Measurements from ENCODE around the gene RANBP10. TPM values are rescaled to one million over a fixed set of nuclear protein-coding genes. Genes with fewer than 3 reads are reported as not detected.

The RANBP10 gene
- total RNA-seq, 2 experiments from 2014 or later = 23.2 to 24.3 TPM

DNA sequence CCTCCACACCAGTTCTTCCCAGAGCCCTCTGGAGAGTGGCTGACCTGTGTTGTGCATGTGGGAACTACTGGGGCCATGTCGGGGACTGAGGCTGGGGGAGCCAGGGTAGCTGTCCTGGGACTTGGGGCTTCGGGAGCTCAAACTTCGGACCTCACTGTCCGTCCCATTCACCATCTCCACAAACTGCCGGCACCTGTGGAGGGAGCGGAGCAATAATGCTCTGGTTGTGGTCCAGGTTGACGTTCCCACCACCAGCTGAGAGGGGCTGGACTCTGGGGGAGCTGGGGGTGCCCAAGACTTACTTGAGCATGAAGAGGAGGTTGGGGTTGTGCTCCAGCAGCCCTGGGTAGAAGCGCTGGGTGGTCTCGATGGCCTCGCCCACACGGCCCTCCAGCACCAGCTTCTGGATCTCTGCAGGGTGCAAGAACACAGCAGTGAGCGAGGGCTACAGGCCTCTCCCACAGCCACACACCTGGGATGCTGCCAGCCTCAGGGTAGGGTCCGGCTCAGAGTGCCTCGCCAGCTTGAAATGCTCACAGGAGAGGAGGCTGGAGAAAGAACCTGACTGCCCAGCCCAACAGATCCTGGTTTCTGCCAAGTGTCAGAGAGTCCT is 76.6 kb downstream of the RANBP10 start:
- Mint-ChIP-seq H3K4me1 (no peaks in the 10 kb centered on the region), H3K36me3 (ENCODE audit: low read depth) (peaks cover 29% of the 10 kb centered on the region), H3K27me3 (no peaks in the 10 kb centered on the region), H3K9me3 (no peaks in the 10 kb centered on the region), H3K27ac (no peak overlapping the region), H3K4me3 (no peak overlapping the region)
- ChIA-PET POLR2A (interaction anchor here (1.5 kb wide), 1 partner anchor 10 kb away, joined by 10 read pairs; the partner anchor contains the start of gene GFOD2), CTCF (no interaction called here)
- no peak for DNase-seq

DNA sequence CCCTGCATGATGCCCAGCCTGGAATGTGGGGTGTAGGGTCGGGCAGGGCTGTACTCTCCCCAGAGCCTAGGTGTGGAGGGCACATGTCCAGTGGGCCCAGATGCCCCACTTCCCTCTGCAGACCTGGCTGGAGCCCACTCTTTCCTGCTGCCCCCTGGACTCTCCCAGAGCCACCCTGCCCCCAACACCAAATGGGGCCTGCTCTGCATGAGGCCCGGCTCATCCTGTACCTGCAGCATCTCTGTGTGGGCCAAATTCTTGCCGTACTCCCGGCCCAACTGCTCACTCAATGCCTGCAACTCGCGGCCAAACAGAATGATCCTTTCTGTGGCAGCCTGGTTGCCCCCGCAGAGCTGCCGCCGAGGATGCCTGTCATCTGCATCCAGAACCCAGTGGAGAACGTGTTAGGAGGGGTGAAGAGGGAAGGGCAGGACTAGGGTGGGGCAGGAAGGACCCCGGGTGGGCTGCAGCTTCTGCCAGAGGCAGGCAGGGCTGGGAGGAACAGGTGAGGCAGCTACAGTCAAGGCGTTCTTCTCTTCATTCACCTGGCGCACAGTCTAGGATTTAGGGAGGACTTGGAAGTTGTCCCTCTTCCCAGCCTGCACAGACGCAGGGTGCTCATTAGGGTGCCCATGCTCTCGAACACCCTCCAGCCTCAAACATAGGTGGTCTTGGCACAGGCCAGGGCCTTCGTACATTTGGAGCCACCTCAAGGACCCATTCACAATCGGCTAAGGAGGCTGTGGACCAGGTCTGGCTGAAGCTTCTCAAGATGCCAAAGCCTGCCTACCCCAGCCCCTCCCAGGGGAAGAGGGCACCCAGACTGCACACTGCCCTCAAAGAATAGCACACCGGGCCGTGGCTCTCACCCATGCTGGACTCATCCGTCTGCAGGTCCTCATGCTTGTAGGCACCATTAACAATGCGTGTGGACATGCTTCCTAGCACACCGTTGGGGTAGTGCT is 78.6 kb downstream of the RANBP10 start:
- Mint-ChIP-seq H3K36me3 (ENCODE audit: low read depth) (peaks cover 33% of the 10 kb centered on the region), H3K27ac (no peak overlapping the region), H3K9me3 (no peaks in the 10 kb centered on the region), H3K4me1 (no peaks in the 10 kb centered on the region), H3K27me3 (no peaks in the 10 kb centered on the region), H3K4me3 (no peak overlapping the region)
- DNase-seq = no peak
- POLR2A ChIA-PET = interaction anchor here (1.5 kb wide), 1 partner anchor 8 kb away, joined by 10 read pairs; the partner anchor contains the start of gene GFOD2
- CTCF ChIA-PET = interaction anchor here (0.9 kb wide), 1 partner anchor 42 kb away, joined by 3 read pairs; no protein-coding TSS in a partner anchor

DNA sequence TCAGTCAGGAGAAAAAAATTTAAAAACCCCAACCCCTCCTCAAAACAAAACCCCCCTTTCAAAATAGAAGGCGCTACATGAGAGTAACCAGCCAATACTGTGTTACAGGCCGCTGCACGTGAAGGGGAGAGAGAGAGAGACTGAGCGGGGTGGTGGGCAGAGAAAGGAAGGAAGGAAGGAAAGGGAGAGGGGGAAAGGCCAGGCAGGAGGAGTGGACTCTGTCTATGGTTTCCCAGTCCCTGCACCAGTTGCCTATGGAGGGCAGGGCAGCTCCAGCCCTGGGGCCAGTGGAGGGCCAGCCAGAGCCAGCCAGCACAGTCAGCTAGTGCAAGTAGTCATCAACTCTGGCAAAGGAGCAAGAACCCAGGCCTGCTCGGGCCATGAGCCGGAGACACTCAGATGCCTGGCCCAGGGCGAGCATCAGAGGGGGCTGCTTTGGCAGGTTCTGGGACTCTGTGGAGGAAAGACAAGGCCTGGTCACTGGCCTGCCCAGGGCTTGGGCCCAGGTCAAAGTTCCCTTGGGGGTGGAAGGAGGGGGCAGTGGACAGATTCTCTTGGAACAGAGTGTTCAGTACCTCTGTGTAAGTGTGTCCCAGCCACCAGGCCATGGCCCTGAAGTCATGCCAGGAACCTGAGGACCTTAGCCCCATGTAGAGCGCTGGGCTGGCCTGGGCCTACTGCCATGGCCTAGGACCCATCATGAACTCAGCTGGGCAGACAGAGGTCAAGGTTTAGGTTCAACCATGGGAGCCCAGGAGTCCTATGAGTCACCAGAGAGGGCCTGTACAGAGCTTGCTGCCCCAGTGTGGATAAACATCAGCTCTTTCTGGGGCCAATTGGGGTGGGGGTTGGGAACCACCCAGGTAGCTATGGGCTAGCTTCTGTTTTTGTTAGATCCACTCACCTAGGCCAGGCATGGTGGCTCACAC is 80.0 kb downstream of the RANBP10 start:
- POLR2A ChIA-PET = interaction anchor here (0.7 kb wide), 1 partner anchor 28 kb away, joined by 3 read pairs; no protein-coding TSS in a partner anchor
- DNase-seq = no peak
- H3K27me3 Mint-ChIP-seq = no peaks in the 10 kb centered on the region
- peaks cover 33% of the 10 kb centered on the region for H3K36me3 Mint-ChIP-seq (ENCODE audit: low read depth)
- H3K27ac Mint-ChIP-seq = no peak overlapping the region
- H3K4me1 Mint-ChIP-seq = no peaks in the 10 kb centered on the region
- no peaks in the 10 kb centered on the region for H3K9me3 Mint-ChIP-seq
- H3K4me3 Mint-ChIP-seq = no peak overlapping the region
- CTCF ChIA-PET = no interaction called here

DNA sequence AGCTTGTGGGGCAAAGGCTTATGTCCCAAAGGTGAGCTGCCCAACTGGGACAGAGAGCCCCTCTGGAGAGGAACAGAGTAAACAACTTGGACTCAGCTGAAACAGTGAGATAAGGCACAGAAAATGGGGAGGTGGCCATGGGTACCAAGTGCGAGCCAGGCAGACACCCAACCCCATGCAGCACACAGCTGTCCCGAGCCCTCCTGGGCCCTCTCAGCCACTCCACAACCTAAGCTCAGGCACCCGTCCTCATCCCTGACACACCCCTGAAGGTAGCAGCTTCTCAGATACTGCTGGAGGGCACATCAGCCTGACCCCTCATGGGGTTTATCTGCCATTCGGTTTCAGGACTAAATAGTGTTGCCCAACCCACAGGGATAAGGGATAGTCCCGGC is 82.5 kb downstream of the RANBP10 start:
- H3K27me3 Mint-ChIP-seq = no peaks in the 10 kb centered on the region
- no peak for DNase-seq
- H3K4me1 Mint-ChIP-seq = peaks cover 18% of the 10 kb centered on the region
- no peaks in the 10 kb centered on the region for H3K9me3 Mint-ChIP-seq
- no peak overlapping the region for H3K4me3 Mint-ChIP-seq
- H3K36me3 Mint-ChIP-seq (ENCODE audit: low read depth) = peaks cover 13% of the 10 kb centered on the region
- H3K27ac Mint-ChIP-seq = no peak overlapping the region
- CTCF ChIA-PET = interaction anchor here (0.5 kb wide), 1 partner anchor 23 kb away, joined by 3 read pairs; no protein-coding TSS in a partner anchor
- POLR2A ChIA-PET = no interaction called here

DNA sequence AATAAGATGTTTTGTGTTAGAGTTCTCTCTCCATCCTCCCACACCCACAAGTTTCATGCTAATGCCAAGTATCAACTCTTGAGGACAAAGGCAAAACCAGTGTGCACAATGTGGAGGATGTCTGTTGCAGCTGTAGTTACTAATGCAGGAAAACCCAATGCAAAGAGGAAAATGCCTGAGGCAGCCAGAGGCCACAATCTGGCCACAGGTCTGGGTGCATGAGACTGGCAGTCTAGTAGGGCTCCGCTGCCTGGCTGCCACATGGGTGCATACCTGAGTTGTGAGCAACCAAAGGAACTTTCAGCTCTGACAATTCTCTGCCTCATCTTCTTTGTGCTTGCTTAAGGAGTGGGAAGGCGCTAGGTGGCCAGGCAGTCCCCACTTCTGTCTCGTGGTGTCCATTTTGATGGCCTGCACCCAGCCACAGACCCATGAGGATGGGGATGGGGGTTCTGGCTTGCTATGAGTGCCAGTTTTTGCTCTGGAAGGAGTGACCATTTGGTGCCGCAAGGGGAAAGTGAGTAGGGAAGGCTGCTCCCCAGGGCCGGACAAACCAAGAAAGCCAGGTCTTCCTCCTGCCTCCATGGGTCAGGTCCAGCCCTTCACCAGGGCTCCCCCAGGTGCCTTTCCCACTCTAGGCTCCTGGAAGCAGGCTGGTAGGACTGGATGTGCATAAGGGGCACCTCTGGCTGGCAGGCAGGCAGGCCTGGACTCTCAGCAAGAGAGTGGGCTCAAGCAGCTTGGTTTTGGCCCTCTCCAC is 83.0 kb downstream of the RANBP10 start:
- H3K36me3 Mint-ChIP-seq (ENCODE audit: low read depth) = peaks cover 9% of the 10 kb centered on the region
- ChIA-PET CTCF (no interaction called here), POLR2A (no interaction called here)
- no peak for DNase-seq
- no peak overlapping the region for H3K4me3 Mint-ChIP-seq
- H3K9me3 Mint-ChIP-seq = no peaks in the 10 kb centered on the region
- H3K27me3 Mint-ChIP-seq = no peaks in the 10 kb centered on the region
- peaks cover 22% of the 10 kb centered on the region for H3K4me1 Mint-ChIP-seq
- no peak overlapping the region for H3K27ac Mint-ChIP-seq

DNA sequence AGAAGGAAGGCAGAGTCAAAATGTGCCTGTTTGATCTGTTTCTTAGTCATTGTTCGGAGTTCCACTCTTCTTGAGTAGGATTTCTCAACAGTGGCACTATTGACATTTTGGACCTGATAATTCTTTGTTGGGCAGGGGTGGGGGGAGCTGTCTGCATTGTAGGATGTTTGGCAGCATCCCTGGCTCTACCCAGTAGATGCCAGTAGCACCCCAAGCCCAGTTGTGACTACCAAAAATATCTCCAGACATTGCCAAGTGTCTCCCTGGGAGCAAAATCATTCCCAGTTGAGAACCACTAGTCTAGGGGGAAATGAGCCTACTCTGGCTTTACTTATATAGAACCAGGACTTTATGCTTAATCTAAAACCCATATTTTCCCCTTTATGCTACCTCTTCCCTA is 86.1 kb downstream of the RANBP10 start:
- ChIA-PET POLR2A (interaction anchor here (1.0 to 2.3 kb wide), 13 partner anchors 9 to 215 kb away, joined by 3 to 17 read pairs (median 5); partner anchors contain the start of genes NUTF2, RANBP10 and TSNAXIP1), CTCF (interaction anchor here (0.6 to 2.5 kb wide), 6 partner anchors 16 to 244 kb away, joined by 3 to 17 read pairs (median 4); no protein-coding TSS in a partner anchor)

DNA sequence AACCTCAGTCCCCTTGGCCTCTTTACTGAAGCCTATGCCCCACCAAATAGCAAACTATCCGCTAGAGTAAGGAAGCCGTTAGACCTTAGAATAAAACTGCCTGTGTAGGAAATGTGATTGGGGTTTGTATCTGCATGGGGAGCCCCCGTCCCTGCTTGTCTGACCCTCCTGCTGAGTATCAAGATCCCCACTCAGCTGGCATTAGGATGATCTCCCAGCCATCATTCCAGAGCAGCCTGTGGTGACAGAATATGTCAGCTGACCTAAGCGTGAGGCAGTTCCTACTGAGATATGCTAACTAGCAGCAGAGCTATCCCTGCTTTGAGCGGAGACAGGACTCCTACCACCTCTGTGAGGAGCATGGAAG is 86.6 kb downstream of the RANBP10 start:
- no peaks in the 10 kb centered on the region for H3K27me3 Mint-ChIP-seq
- CTCF ChIA-PET = interaction anchor here (0.6 to 2.5 kb wide), 17 partner anchors 14 to 244 kb away, joined by 3 to 17 read pairs (median 4); partner anchors contain the start of genes ATP6V0D1, RANBP10 and TSNAXIP1
- POLR2A ChIA-PET = interaction anchor here (0.7 to 2.3 kb wide), 27 partner anchors 9 to 350 kb away, joined by 3 to 17 read pairs (median 4); partner anchors contain the start of genes ACD, C16orf86, CTCF and ENKD1
- peaks cover 9% of the 10 kb centered on the region for H3K36me3 Mint-ChIP-seq (ENCODE audit: low read depth)
- H3K27ac Mint-ChIP-seq = peak overlapping the region; percentile 96
- H3K4me1 Mint-ChIP-seq = peaks cover 44% of the 10 kb centered on the region
- peak; percentile 37 for DNase-seq
- H3K9me3 Mint-ChIP-seq = no peaks in the 10 kb centered on the region
- peak overlapping the region; percentile 98 for H3K4me3 Mint-ChIP-seq

More for the DNA sequence above, 86.1 kb downstream of the RANBP10 start:
- peak overlapping the region; percentile 96 for H3K27ac Mint-ChIP-seq
- no peaks in the 10 kb centered on the region for H3K27me3 Mint-ChIP-seq
- H3K36me3 Mint-ChIP-seq (ENCODE audit: low read depth) = peaks cover 9% of the 10 kb centered on the region
- H3K9me3 Mint-ChIP-seq = no peaks in the 10 kb centered on the region
- no peak for DNase-seq
- H3K4me1 Mint-ChIP-seq = peaks cover 44% of the 10 kb centered on the region
- H3K4me3 Mint-ChIP-seq = peak overlapping the region; percentile 98

DNA sequence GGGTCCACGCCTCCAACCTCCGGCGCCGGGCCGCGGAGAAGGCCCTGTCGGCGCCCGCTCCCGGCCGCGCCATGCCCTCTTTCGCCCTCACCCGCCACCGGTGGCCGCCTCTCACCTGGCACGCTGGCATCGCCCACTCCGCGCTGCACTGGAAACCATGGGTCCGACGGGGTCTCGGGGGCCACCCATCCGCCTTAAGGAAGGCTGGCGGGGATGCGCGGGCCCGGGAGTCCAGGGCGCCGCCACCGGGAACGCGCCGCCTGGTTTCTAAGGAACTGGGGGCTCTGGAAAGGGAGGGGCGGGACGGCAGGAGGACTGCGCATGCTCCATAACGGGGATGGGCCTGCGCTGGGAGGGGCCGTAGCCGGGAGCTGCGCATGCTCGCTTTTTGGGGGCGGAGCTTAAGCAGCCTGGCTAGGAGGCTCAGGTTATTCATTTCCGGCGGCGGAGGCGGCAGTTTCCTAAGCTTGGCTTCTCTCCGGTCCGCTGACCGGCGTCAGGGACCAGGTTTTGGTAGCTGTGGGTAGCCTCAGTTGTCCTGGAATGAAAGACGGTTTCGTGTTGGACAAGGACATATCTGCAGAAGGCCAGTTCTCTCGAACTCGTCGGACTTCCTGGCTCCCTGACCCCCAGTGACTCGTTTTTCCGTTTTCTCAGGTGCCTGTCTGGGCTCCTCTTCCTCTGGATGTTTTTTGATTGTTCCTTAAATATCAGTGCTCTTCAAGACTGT is 87.1 kb downstream of the RANBP10 start, which contains the start of gene GFOD2:
GFOD2 (minus strand) TSS at position 269 of the 730 bp plus-strand sequence. CDS start 33,601 bp downstream, outside the sequence.
- no peaks in the 10 kb centered on the region for H3K9me3 Mint-ChIP-seq
- peak; percentile 98 for DNase-seq
- H3K27ac Mint-ChIP-seq = peak within 1 kb of the TSS; percentile 96
- peaks cover 44% of the 10 kb centered on the region for H3K4me1 Mint-ChIP-seq
- ChIA-PET POLR2A (interaction anchor here (0.6 to 2.3 kb wide), 32 partner anchors 10 to 351 kb away, joined by 3 to 17 read pairs (median 4); partner anchors contain the start of genes ACD, C16orf86, CARMIL2 and CTCF), CTCF (interaction anchor here (0.6 to 2.5 kb wide), 19 partner anchors 15 to 238 kb away, joined by 3 to 17 read pairs (median 5); partner anchors contain the start of genes ATP6V0D1, RANBP10 and TSNAXIP1)
- H3K27me3 Mint-ChIP-seq = no peaks in the 10 kb centered on the region
- H3K4me3 Mint-ChIP-seq = peak within 1 kb of the TSS; percentile 98
- peaks cover 9% of the 10 kb centered on the region for H3K36me3 Mint-ChIP-seq (ENCODE audit: low read depth)

DNA sequence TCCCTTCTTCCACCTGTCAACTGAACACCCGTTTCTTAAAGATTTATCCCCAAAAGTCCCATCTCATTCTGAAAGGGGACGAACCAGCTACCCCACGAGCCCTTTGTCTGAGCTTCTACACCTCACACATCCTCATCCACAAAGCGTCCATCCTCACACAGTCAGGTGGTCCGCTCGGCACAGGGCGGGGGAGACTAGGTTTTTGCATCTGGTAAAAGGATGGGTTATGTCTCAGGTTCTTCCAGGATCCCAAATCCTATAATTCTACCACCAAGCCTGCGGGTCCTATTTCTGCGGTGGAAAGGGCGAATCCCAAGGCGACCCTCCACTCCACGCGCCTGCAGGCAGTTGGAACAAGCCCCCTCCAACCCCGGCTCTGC is 87.7 kb downstream of the RANBP10 start:
- H3K27me3 Mint-ChIP-seq = no peaks in the 10 kb centered on the region
- H3K27ac Mint-ChIP-seq = peak overlapping the region; percentile 37
- peak overlapping the region; percentile 98 for H3K4me3 Mint-ChIP-seq
- H3K9me3 Mint-ChIP-seq = no peaks in the 10 kb centered on the region
- peaks cover 44% of the 10 kb centered on the region for H3K4me1 Mint-ChIP-seq
- peaks cover 9% of the 10 kb centered on the region for H3K36me3 Mint-ChIP-seq (ENCODE audit: low read depth)
- CTCF ChIA-PET = interaction anchor here (0.6 to 2.5 kb wide), 15 partner anchors 24 to 205 kb away, joined by 3 to 17 read pairs (median 5); partner anchors contain the start of genes RANBP10 and TSNAXIP1
- DNase-seq = peak; percentile 26
- POLR2A ChIA-PET = interaction anchor here (0.6 to 2.3 kb wide), 29 partner anchors 9 to 351 kb away, joined by 3 to 17 read pairs (median 4); partner anchors contain the start of genes ACD, C16orf86, CARMIL2 and CTCF

DNA sequence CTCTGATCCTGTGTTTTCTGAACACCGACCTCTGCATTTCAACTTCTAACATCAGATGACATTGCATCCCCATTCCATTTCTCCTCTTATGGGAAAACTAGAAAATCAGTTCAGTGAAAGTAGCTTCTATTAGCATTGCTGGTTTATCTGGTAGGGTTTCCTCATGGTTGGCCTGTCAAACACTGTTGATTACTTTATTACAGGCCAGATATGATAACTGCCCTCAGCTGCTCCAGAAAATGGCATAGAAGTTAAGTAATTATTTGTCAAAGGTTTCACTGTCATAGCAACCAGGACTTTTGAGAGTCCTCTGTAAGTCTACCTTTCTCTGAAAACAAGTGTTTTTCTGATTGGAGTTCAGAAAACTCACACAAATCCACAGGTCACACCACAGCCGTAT is 90.3 kb downstream of the RANBP10 start:
- Mint-ChIP-seq H3K4me1 (peaks cover 50% of the 10 kb centered on the region), H3K27ac (no peak overlapping the region), H3K9me3 (no peaks in the 10 kb centered on the region), H3K27me3 (no peaks in the 10 kb centered on the region), H3K4me3 (no peak overlapping the region), H3K36me3 (ENCODE audit: low read depth) (peaks cover 5% of the 10 kb centered on the region)
- no peak for DNase-seq
- ChIA-PET CTCF (interaction anchor here (0.7 to 1.7 kb wide), 5 partner anchors 49 to 195 kb away, joined by 3 to 4 read pairs (median 4); partner anchors contain the start of genes C16orf86, ENKD1, RANBP10 and TSNAXIP1), POLR2A (interaction anchor here (0.9 kb wide), 1 partner anchor 289 kb away, joined by 3 read pairs; no protein-coding TSS in a partner anchor)
